ENCODE results near the gene CABP2. TPM values are rescaled to one million over a fixed set of nuclear protein-coding genes. Genes with fewer than 3 reads are reported as not detected.
A peak's percentile ranks its signal among the peaks of the same experiment; 100 is the strongest.
"Not testable (repeated sequence)": the region's sequence is repeated elsewhere in the genome, so short reads cannot be mapped to it uniquely, and the experiment has no call there.

CABP2 gene
- total RNA-seq, 3 donors from 2014 or later (not counting 1 experiment from before 2014, with no cell fraction given) = not detected

- TF ChIP-seq, protein P1, sequence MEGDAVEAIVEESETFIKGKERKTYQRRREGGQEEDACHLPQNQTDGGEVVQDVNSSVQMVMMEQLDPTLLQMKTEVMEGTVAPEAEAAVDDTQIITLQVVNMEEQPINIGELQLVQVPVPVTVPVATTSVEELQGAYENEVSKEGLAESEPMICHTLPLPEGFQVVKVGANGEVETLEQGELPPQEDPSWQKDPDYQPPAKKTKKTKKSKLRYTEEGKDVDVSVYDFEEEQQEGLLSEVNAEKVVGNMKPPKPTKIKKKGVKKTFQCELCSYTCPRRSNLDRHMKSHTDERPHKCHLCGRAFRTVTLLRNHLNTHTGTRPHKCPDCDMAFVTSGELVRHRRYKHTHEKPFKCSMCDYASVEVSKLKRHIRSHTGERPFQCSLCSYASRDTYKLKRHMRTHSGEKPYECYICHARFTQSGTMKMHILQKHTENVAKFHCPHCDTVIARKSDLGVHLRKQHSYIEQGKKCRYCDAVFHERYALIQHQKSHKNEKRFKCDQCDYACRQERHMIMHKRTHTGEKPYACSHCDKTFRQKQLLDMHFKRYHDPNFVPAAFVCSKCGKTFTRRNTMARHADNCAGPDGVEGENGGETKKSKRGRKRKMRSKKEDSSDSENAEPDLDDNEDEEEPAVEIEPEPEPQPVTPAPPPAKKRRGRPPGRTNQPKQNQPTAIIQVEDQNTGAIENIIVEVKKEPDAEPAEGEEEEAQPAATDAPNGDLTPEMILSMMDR (IDR thresholded peaks at IDR 0.05) = no peak
- H3K4me3 ChIP-seq (ENCODE audit: low read length) = peak overlapping the region; percentile 48
These were observed 39.2 kb downstream of the CABP2 start for GRCh38 chr11:67483831-67484665.

DNA sequence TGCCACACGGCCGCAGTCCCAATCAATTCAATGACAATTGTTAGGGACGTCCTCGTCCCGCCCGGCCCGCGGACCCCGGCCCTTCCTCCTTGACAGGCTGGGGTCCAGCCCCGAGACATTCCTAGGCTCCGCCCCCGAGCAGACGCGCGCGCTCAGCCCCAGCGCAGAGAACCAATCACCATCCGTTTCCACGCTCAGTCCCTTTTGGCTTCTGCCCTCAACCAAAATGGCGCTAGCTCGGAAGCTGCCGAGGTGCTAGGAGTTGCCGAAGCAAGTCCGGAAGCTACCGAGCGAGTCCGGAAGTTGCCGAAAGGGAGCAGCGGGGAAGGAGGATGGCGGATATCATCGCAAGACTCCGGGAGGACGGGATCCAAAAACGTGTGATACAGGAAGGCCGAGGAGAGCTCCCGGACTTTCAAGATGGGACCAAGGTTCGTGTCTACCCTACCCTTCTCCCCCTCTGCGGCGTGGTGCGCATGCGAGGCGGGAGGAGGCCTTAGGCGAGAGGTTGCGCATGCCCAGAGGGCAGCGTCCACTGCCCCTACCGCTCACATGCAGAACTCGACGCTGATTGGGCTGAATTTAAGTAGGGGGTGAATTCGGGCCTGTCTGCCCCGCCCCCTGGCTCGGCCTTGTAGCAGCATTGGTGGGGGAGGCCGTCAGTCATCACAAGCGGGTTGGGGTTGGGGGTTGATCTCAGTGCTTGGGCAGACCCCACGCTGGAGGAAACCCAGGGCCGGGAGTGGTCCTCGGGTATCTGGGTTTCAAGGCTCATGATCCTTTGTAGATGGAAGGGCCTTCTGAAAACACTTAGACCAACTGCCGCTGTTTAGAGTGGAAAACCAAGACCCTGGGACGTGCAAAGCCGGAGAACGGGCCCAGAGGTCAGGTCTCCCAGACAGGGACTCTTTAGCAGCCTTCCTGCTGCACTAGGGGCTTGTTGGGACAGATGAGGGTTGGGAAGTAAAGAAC is 40.1 kb downstream of the CABP2 start, which contains the start of gene AIP:
Gene AIP (plus strand): TSS at position 200 of the 972 bp plus-strand sequence. CDS start 133 bp downstream, at position 333.
- peaks cover 50 to 52% of the 10 kb centered on the region in 2 donors for H3K4me1 Mint-ChIP-seq
- TF ChIP-seq, protein P1 (IDR thresholded peaks at IDR 0.05) = no peak
- H3K27me3 ChIP-seq (ENCODE audit: control insufficient read depth, insufficient read depth, low read length) = no peaks in the 10 kb centered on the region
- peak within 1 kb of the TSS; percentile 97 to 98 for H3K27ac Mint-ChIP-seq
- peaks cover 11% of the 10 kb centered on the region for H3K36me3 ChIP-seq (ENCODE audit: control insufficient read depth, insufficient read depth, low read length)
- H3K36me3 Mint-ChIP-seq = no peaks in the 10 kb centered on the region
- ATAC-seq (peak; percentile 86 to 96 (median 92)), DNase-seq (peak; percentile 95 to 99)
- no peaks in the 10 kb centered on the region for H3K9me3 Mint-ChIP-seq
- no peaks in the 10 kb centered on the region for H3K27me3 Mint-ChIP-seq (ENCODE audit: low read depth in 2 of 2)
- intact Hi-C loops (cut with micrococcal nuclease) = loop anchor here (1.0 to 5.0 kb wide), 2 partner anchors 14 to 81 kb away; partner anchors contain the start of genes PPP1CA, TBC1D10C and TMEM134
- 9% methylated on average over 60 of the region's 60 CpGs for WGBS (ENCODE audit: insufficient coverage)
- peaks cover 55% of the 10 kb centered on the region for H3K4me1 ChIP-seq (ENCODE audit: control insufficient read depth, insufficient read depth, low read length)
- H3K4me3 Mint-ChIP-seq = peak within 1 kb of the TSS; percentile 99
- peak within 1 kb of the TSS; percentile 74 for H3K27ac ChIP-seq (ENCODE audit: low read length)
- H3K9me3 ChIP-seq (ENCODE audit: control insufficient read depth, insufficient read depth, low read length) = no peaks in the 10 kb centered on the region
- H3K4me3 ChIP-seq (ENCODE audit: low read length) = peak within 1 kb of the TSS; percentile 48

More at GRCh38 chr11:67483831-67484665, 39.2 kb downstream of the CABP2 start:
- Mint-ChIP-seq H3K36me3 (no peaks in the 10 kb centered on the region), H3K9me3 (no peaks in the 10 kb centered on the region), H3K4me3 (peak overlapping the region; percentile 99), H3K4me1 (peaks cover 51 to 57% of the 10 kb centered on the region in 2 donors), H3K27me3 (ENCODE audit: low read depth in 2 of 2) (no peaks in the 10 kb centered on the region), H3K27ac (peak overlapping the region; percentile 97 to 98)
- WGBS (ENCODE audit: insufficient coverage) = 39% methylated on average over 16 of the region's 16 CpGs
- intact Hi-C loops (cut with micrococcal nuclease) = loop anchor here (2.0 to 5.0 kb wide), 2 partner anchors 21 to 82 kb away; partner anchors contain the start of genes PITPNM1, PPP1CA and TBC1D10C
- Histone ChIP-seq H3K27me3 (ENCODE audit: control insufficient read depth, insufficient read depth, low read length) (no peaks in the 10 kb centered on the region), H3K27ac (ENCODE audit: low read length) (peak overlapping the region; percentile 74), H3K9me3 (ENCODE audit: control insufficient read depth, insufficient read depth, low read length) (no peaks in the 10 kb centered on the region), H3K36me3 (ENCODE audit: control insufficient read depth, insufficient read depth, low read length) (peaks cover 19% of the 10 kb centered on the region), H3K4me1 (ENCODE audit: control insufficient read depth, insufficient read depth, low read length) (peaks cover 59% of the 10 kb centered on the region)
- DNase-seq (peak in 1 of 2 donors; percentile 83), ATAC-seq (peak; percentile 5 to 48 (median 11))

DNA sequence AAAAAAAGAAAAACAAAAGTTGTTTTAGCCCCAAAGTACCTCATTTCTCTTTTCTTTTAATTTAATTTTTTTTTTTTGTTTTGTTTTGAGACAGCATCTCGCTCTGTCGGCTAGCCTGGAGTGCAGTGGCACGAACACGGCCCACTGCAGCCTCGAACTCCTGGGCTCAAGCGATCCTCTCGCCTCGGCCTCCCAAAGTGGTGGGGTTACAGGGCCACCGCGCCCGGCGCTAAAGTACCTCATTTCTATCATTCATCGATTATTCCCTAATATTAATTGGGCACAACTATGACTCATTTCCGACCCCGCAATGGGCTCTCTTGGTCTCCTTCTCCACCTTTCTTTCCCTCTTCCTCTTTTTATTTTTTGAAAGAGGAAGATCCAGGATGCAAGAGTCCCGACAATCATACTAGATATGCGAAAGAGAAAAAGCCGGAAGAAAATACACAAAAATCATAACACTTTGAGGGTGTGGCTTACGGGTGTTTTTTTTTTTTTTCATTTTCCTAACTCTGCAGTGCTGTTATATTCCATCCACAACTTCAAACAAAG is 40.9 kb downstream of the CABP2 start:
- Histone ChIP-seq H3K9me3 (ENCODE audit: control insufficient read depth, insufficient read depth, low read length) (no peaks in the 10 kb centered on the region), H3K27me3 (ENCODE audit: control insufficient read depth, insufficient read depth, low read length) (no peaks in the 10 kb centered on the region), H3K36me3 (ENCODE audit: control insufficient read depth, insufficient read depth, low read length) (peaks cover 4% of the 10 kb centered on the region), H3K4me1 (ENCODE audit: control insufficient read depth, insufficient read depth, low read length) (peaks cover 50% of the 10 kb centered on the region), H3K4me3 (ENCODE audit: low read length) (peak overlapping the region; percentile 48), H3K27ac (ENCODE audit: low read length) (peak overlapping the region; percentile 74)
- Mint-ChIP-seq H3K4me3 (peak overlapping the region; percentile 99), H3K9me3 (no peaks in the 10 kb centered on the region), H3K27me3 (ENCODE audit: low read depth in 2 of 2) (no peaks in the 10 kb centered on the region), H3K4me1 (peaks cover 42 to 44% of the 10 kb centered on the region in 2 donors), H3K27ac (peak overlapping the region; percentile 97 to 98), H3K36me3 (no peaks in the 10 kb centered on the region)
- ATAC-seq (peak; percentile 13 to 36 (median 24)), DNase-seq (no peak)
- intact Hi-C loops (cut with micrococcal nuclease) = loop anchor here (1.0 to 5.0 kb wide), 2 partner anchors 13 to 80 kb away; partner anchors contain the start of genes PPP1CA, TBC1D10C and TMEM134
- WGBS (ENCODE audit: insufficient coverage) = 27% methylated on average over 16 of the region's 19 CpGs
- TF ChIP-seq, protein P1 (IDR thresholded peaks at IDR 0.05) = no peak

- 94% methylated on average over 10 of the region's 16 CpGs for WGBS (ENCODE audit: insufficient coverage)
- intact Hi-C loops (cut with micrococcal nuclease) = not testable (repeated sequence)
These were observed 45.7 kb downstream of the CABP2 start for GRCh38 chr11:67477344-67478050.

More at GRCh38 chr11:67477344-67478050, 45.7 kb downstream of the CABP2 start:
- H3K4me3 Mint-ChIP-seq; H3K4me1 Mint-ChIP-seq; H3K27ac Mint-ChIP-seq; H3K4me3 ChIP-seq (ENCODE audit: low read length); H3K9me3 ChIP-seq (ENCODE audit: control insufficient read depth, insufficient read depth, low read length); H3K9me3 Mint-ChIP-seq; H3K36me3 Mint-ChIP-seq; ATAC-seq; H3K27me3 ChIP-seq (ENCODE audit: control insufficient read depth, insufficient read depth, low read length); DNase-seq; H3K27ac ChIP-seq (ENCODE audit: low read length); H3K4me1 ChIP-seq (ENCODE audit: control insufficient read depth, insufficient read depth, low read length); H3K36me3 ChIP-seq (ENCODE audit: control insufficient read depth, insufficient read depth, low read length); H3K27me3 Mint-ChIP-seq (ENCODE audit: low read depth in 2 of 2): not testable (repeated sequence)
